Left ventricle myocardium inferior (tissue), 1 donor: ENCODE results near the gene BRD8. TPM values are rescaled to one million over a fixed set of nuclear protein-coding genes. Genes with fewer than 3 reads are reported as not detected.

ENCODE experiments used
- DNase-seq: peaks from one replicate; pipeline ENCODE4 v3.0.0-alpha.2; 2020
- H3K27ac ChIP-seq: fragments of 200-600 bp; replicated peaks from 2 replicates; pipeline ENCODE4 v1.8.0; 2021
- H3K27me3 ChIP-seq: fragments of 200-600 bp; 2 replicates; pipeline ENCODE4 v1.8.0; 2021; ENCODE audit warnings: low read depth
- H3K36me3 ChIP-seq: fragments of 200-600 bp; 2 replicates; pipeline ENCODE4 v1.8.0; 2021
- H3K4me1 ChIP-seq: fragments of 200-600 bp; 2 replicates; pipeline ENCODE4 v1.8.0; 2021
- H3K4me3 ChIP-seq: fragments of 200-600 bp; 2 replicates; pipeline ENCODE4 v1.8.0; 2021; ENCODE audit warnings: mild to moderate bottlenecking, moderate library complexity
- H3K9me3 ChIP-seq: fragments of 200-600 bp; replicated peaks from 2 replicates; pipeline ENCODE4 v1.8.0; 2021
- CTCF ChIP-seq: fragments of 200-600 bp; IDR thresholded peaks from 2 replicates; pipeline ENCODE4 v1.8.0; 2021; ENCODE audit warnings: antibody characterized with exemption, mild to moderate bottlenecking, borderline replicate concordance
- intact Hi-C: fragments of 100-400 bp; cut with micrococcal nuclease; formaldehyde crosslinking; loops from one replicate; pipeline ENCODE4 v1.11.0; 2022
- total RNA-seq: library from RNA; stranded (reverse); fragmentation: NEBNext Ultra II Directional; extraction: Animal tissue kit (Norgen Biotek cat#: 25700); gene quantifications from one replicate; pipeline ENCODE4 v1.2.1, GENCODE V29; 2021
- donor health status: DM: no; HTN: yes; CAD: no; lungs with severe emphysema.

The BRD8 gene
- total RNA-seq, 1 donor from 2014 or later: 27.4 TPM

DNA sequence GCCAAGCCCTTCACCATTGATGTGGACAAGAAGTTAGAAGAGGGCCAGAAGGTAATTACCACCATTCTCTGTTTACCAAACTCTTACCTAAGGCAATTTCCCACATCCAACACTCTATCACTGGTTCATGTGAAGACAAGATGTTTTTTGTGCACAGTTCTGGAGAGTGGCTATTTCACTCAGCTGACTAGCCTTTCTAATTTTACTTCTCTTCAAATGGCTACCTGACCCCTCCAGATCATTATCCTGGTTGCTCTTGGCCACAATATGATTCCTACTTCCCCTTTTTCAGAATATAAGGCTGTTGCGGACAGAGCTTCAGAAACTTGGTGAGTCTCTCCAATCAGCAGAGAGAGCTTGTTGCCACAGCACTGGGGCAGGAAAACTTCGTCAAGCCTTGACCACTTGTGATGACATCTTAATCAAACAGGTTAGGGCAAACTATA lies 7.6 kb upstream of the BRD8 start:
- no peak for DNase-seq
- Histone ChIP-seq H3K4me1 (peaks cover 24% of the 10 kb centered on the region), H3K27me3 (no peaks in the 10 kb centered on the region), H3K27ac (no peak overlapping the region), H3K36me3 (peaks cover 61% of the 10 kb centered on the region), H3K4me3 (no peak overlapping the region), H3K9me3 (no peaks in the 10 kb centered on the region)
- no peak for TF ChIP-seq CTCF
- intact Hi-C loops: no loop called here

DNA sequence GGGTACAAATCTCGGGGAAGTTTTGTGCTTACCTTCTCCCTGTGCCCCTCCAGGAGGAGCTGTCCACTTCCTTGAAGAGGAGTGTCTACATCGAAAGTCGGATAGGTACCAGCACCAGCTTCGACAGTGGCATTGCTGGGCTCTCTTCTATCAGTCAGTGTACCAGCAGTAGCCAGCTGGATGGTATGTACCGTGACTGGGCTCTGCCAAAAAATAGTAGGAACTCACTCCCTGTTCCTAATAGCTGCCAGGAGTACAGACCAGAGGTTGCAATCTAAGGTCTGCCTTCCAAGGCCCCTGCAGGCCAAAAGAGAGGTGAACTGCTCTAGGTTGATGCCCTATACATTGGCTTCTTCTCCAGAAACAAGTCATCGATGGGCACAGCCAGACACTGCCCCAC lies 4.4 kb upstream of the BRD8 start:
- Histone ChIP-seq H3K4me3 (no peak overlapping the region), H3K9me3 (no peaks in the 10 kb centered on the region), H3K27me3 (no peaks in the 10 kb centered on the region), H3K27ac (peak overlapping the region; percentile 57), H3K36me3 (peaks cover 29% of the 10 kb centered on the region), H3K4me1 (peaks cover 29% of the 10 kb centered on the region)
- intact Hi-C loops: no loop called here
- DNase-seq: no peak
- TF ChIP-seq CTCF: no peak

- H3K36me3 ChIP-seq: peaks cover 25% of the 10 kb centered on the region
- intact Hi-C loops: no loop called here
These were observed 2.4 kb upstream of the BRD8 start for GRCh38 chr5:138180841-138181240.

GRCh38 chr5:138180183-138180782 lies 1.9 kb upstream of the BRD8 start:
- TF ChIP-seq CTCF: peak; percentile 19
- Histone ChIP-seq H3K4me3 (no peak overlapping the region), H3K27me3 (no peaks in the 10 kb centered on the region), H3K9me3 (no peaks in the 10 kb centered on the region), H3K36me3 (peaks cover 31% of the 10 kb centered on the region), H3K4me1 (peaks cover 47% of the 10 kb centered on the region), H3K27ac (no peak overlapping the region)
- intact Hi-C loops: no loop called here
- DNase-seq: no peak

More at GRCh38 chr5:138180841-138181240, 2.4 kb upstream of the BRD8 start:
- H3K27ac ChIP-seq: no peak overlapping the region
- H3K4me3 ChIP-seq: no peak overlapping the region
- H3K9me3 ChIP-seq: no peaks in the 10 kb centered on the region
- H3K27me3 ChIP-seq: no peaks in the 10 kb centered on the region
- DNase-seq: no peak
- TF ChIP-seq CTCF: no peak
- peaks cover 47% of the 10 kb centered on the region for H3K4me1 ChIP-seq

- H3K27ac ChIP-seq: no peak overlapping the region
- no peak for TF ChIP-seq CTCF
- no peak for DNase-seq
- H3K4me3 ChIP-seq: peak overlapping the region; percentile 85
- peaks cover 51% of the 10 kb centered on the region for H3K4me1 ChIP-seq
- intact Hi-C loops: no loop called here
- H3K36me3 ChIP-seq: peaks cover 32% of the 10 kb centered on the region
- no peaks in the 10 kb centered on the region for H3K9me3 ChIP-seq
- H3K27me3 ChIP-seq: no peaks in the 10 kb centered on the region
These were observed 937 bp upstream of the BRD8 start for GRCh38 chr5:138179277-138179857.
